ENCODE data around the gene HEG1. TPM values are rescaled to one million over a fixed set of nuclear protein-coding genes. Genes with fewer than 3 reads are reported as not detected.

HEG1 gene
- total RNA-seq, 1 experiment from 2014 or later: 1.2 TPM

GRCh38 chr3:125062904-125063618 lies 7.3 kb upstream of the HEG1 start:
- peak overlapping the region; percentile 79 for H3K4me2 ChIP-seq (ENCODE audit: low read length)
- H3F3A ChIP-seq (ENCODE audit: low read length, unreplicated experiment): no peaks in the 10 kb centered on the region
- ChIA-PET POLR2A (ENCODE audit: unreplicated experiment) (interaction anchor here (0.6 kb wide), 3 partner anchors 10 to 133 kb away, joined by 3 read pairs; no protein-coding TSS in a partner anchor), CTCF (interaction anchor here (0.6 kb wide), 1 partner anchor 11 kb away, joined by 4 read pairs; no protein-coding TSS in a partner anchor)
- H3K27me3 ChIP-seq (ENCODE audit: low read length): no peaks in the 10 kb centered on the region
- DNase-seq (peak; percentile 94), ATAC-seq (peak; percentile 92)
- 0 out of 2 replicates have a peak overlapping the region, but pooled peaks have one; percentile 19 for H2AFZ ChIP-seq (ENCODE audit: low read length)
- peak overlapping the region; percentile 84 for H3K27ac ChIP-seq (ENCODE audit: low read length)
- H3K9ac ChIP-seq (ENCODE audit: low read length): no peak overlapping the region
- intact Hi-C loops (cut with micrococcal nuclease): loop anchor here (1.0 to 2.0 kb wide), 2 partner anchors 47 to 52 kb away; no protein-coding TSS in a partner anchor
- H3K9me3 ChIP-seq (ENCODE audit: low read length): no peaks in the 10 kb centered on the region
- H3K4me3 ChIP-seq (ENCODE audit: low read length): peak overlapping the region; percentile 39; the same call in 1 of the 2 replicates
- H3K9me2 ChIP-seq (replicated peaks; ENCODE audit: low read length): no peaks in the 10 kb centered on the region
- H3K36me3 ChIP-seq (ENCODE audit: low read depth, low read length): no peaks in the 10 kb centered on the region
- TF ChIP-seq EZH2phosphoT487 (IDR thresholded peaks at IDR 0.05; ENCODE audit: borderline replicate concordance, low read length) (0 out of 2 replicates have a peak, but pooled peaks have one; percentile 26), EZH2 (IDR thresholded peaks at IDR 0.05; ENCODE audit: low read length, unreplicated experiment) (no peak)
- TF ChIP-seq, protein P1, sequence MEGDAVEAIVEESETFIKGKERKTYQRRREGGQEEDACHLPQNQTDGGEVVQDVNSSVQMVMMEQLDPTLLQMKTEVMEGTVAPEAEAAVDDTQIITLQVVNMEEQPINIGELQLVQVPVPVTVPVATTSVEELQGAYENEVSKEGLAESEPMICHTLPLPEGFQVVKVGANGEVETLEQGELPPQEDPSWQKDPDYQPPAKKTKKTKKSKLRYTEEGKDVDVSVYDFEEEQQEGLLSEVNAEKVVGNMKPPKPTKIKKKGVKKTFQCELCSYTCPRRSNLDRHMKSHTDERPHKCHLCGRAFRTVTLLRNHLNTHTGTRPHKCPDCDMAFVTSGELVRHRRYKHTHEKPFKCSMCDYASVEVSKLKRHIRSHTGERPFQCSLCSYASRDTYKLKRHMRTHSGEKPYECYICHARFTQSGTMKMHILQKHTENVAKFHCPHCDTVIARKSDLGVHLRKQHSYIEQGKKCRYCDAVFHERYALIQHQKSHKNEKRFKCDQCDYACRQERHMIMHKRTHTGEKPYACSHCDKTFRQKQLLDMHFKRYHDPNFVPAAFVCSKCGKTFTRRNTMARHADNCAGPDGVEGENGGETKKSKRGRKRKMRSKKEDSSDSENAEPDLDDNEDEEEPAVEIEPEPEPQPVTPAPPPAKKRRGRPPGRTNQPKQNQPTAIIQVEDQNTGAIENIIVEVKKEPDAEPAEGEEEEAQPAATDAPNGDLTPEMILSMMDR (conservative IDR thresholded peaks at IDR 0.05; ENCODE audit: low read depth, low read length): no peak
- no peaks in the 10 kb centered on the region for H3K79me2 ChIP-seq (ENCODE audit: low read length)
- BruUV-seq (replicated peaks): no TSS peak
- peaks cover 41% of the 10 kb centered on the region for H3K4me1 ChIP-seq (ENCODE audit: insufficient read depth, low read length)
- no peaks in the 10 kb centered on the region for H4K20me1 ChIP-seq (ENCODE audit: low read length)

DNA sequence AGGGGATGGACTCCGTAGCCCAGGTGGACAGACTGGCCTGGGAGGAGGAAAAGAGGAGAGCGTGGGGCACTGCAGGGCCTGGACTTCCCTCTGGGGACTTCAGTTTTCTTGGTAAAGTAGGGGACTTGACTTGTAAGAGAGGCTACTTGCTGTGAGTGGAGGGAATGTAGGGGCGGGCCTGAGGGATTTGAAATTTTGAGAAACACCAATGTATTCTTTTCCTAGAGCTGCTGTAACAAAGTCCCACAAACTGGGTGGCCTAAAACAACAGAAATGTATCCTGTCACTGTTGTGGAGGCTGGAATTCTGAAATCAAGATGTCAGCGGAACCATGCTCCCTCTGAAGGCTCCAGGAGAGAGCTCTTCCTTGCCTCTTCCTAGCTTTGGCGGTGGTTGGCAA lies 5.8 kb upstream of the HEG1 start:
- ChIA-PET CTCF (no interaction called here), POLR2A (ENCODE audit: unreplicated experiment) (no interaction called here)
- Histone ChIP-seq H3K36me3 (ENCODE audit: low read depth, low read length) (no peaks in the 10 kb centered on the region), H3K4me2 (ENCODE audit: low read length) (0 out of 2 replicates have a peak overlapping the region, but pooled peaks have one; percentile 79), H3K4me1 (ENCODE audit: insufficient read depth, low read length) (peaks cover 45% of the 10 kb centered on the region), H2AFZ (ENCODE audit: low read length) (no peak overlapping the region), H3K27ac (ENCODE audit: low read length) (no peak overlapping the region), H3K27me3 (ENCODE audit: low read length) (no peaks in the 10 kb centered on the region), H3K79me2 (ENCODE audit: low read length) (no peaks in the 10 kb centered on the region), H3K4me3 (ENCODE audit: low read length) (no peak overlapping the region), H4K20me1 (ENCODE audit: low read length) (no peaks in the 10 kb centered on the region), H3K9me3 (ENCODE audit: low read length) (no peaks in the 10 kb centered on the region), H3K9ac (ENCODE audit: low read length) (no peak overlapping the region), H3K9me2 (replicated peaks; ENCODE audit: low read length) (no peaks in the 10 kb centered on the region), H3F3A (ENCODE audit: low read length, unreplicated experiment) (no peaks in the 10 kb centered on the region)
- no TSS peak for BruUV-seq (replicated peaks)
- intact Hi-C loops (cut with micrococcal nuclease): loop anchor here (2.0 kb wide), 1 partner anchor 51 kb away; no protein-coding TSS in a partner anchor
- DNase-seq: no peak
- TF ChIP-seq, protein P1 (conservative IDR thresholded peaks at IDR 0.05; ENCODE audit: low read depth, low read length): no peak
- TF ChIP-seq EZH2 (IDR thresholded peaks at IDR 0.05; ENCODE audit: low read length, unreplicated experiment) (no peak), EZH2phosphoT487 (IDR thresholded peaks at IDR 0.05; ENCODE audit: borderline replicate concordance, low read length) (no peak)
- ATAC-seq: no peak

DNA sequence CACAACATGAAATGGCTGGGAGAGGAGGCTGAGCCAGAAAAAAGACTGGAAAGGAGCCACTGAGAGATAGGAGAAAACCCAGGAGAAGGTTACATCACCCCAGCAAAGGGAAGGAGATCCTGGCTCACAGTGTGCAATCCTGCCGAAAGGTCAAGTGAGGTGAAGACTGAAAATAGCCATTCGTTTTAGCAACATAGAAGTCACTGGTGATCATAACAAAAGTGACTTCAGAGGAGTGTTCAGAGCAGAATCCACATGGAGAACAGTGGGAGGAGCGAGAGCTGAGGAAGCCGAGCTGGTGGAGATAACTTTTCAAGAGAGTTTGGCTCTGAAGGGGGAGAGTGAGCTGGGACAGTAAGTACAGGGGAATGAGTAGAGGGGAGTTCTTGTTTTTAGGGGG lies 5.4 kb upstream of the HEG1 start:
- POLR2A ChIA-PET (ENCODE audit: unreplicated experiment): no interaction called here
- Histone ChIP-seq H3F3A (ENCODE audit: low read length, unreplicated experiment) (no peaks in the 10 kb centered on the region), H3K4me2 (ENCODE audit: low read length) (no peak overlapping the region), H3K4me1 (ENCODE audit: insufficient read depth, low read length) (peaks cover 49% of the 10 kb centered on the region), H4K20me1 (ENCODE audit: low read length) (no peaks in the 10 kb centered on the region), H3K9me3 (ENCODE audit: low read length) (no peaks in the 10 kb centered on the region), H3K36me3 (ENCODE audit: low read depth, low read length) (no peaks in the 10 kb centered on the region), H3K9ac (ENCODE audit: low read length) (no peak overlapping the region), H2AFZ (ENCODE audit: low read length) (no peak overlapping the region), H3K27me3 (ENCODE audit: low read length) (no peaks in the 10 kb centered on the region), H3K27ac (ENCODE audit: low read length) (no peak overlapping the region), H3K4me3 (ENCODE audit: low read length) (no peak overlapping the region), H3K79me2 (ENCODE audit: low read length) (no peaks in the 10 kb centered on the region), H3K9me2 (replicated peaks; ENCODE audit: low read length) (no peaks in the 10 kb centered on the region)
- CTCF ChIA-PET: no interaction called here
- no peak for ATAC-seq
- intact Hi-C loops (cut with micrococcal nuclease): no loop called here
- DNase-seq: no peak
- TF ChIP-seq, protein P1 (conservative IDR thresholded peaks at IDR 0.05; ENCODE audit: low read depth, low read length): no peak
- TF ChIP-seq EZH2 (IDR thresholded peaks at IDR 0.05; ENCODE audit: low read length, unreplicated experiment) (no peak), EZH2phosphoT487 (IDR thresholded peaks at IDR 0.05; ENCODE audit: borderline replicate concordance, low read length) (no peak)
- BruUV-seq (replicated peaks): no TSS peak
